Tongue (tissue), 3 donors: ENCODE data around the gene CNTD1. TPM values are rescaled to one million over a fixed set of nuclear protein-coding genes. Genes with fewer than 3 reads are reported as not detected.
"Not testable (repeated sequence)": the region's sequence is repeated elsewhere in the genome, so short reads cannot be mapped to it uniquely, and the experiment has no call there.

Experiments used
- DNase-seq: peaks from one replicate; pipeline ENCODE4 v3.0.0-alpha.2; 2015
- small RNA-seq: library from RNA; depleted of rRNA; stranded (forward); fragments of <200 nt; gene quantifications from one replicate; pipeline ENCODE3, GENCODE V24; 2014; ENCODE audit warnings: low replicate concordance
- total RNA-seq: library from RNA; depleted of rRNA; stranded (reverse); fragments of >200 nt; gene quantifications from one replicate; pipeline ENCODE4 v1.2.3, GENCODE V29; 2014

Gene CNTD1
- total RNA-seq, 1 donor from 2014 or later = not detected

- no peak for DNase-seq
These were observed 48.1 kb downstream of the CNTD1 start for GRCh38 chr17:42846594-42847280.

- no peak for DNase-seq
These were observed 49.4 kb downstream of the CNTD1 start for GRCh38 chr17:42848093-42848492.

GRCh38 chr17:42849031-42849430 lies 50.4 kb downstream of the CNTD1 start:
- DNase-seq = no peak

GRCh38 chr17:42849451-42850181 lies 51.0 kb downstream of the CNTD1 start:
- no peak for DNase-seq

- DNase-seq = no peak
These were observed 52.3 kb downstream of the CNTD1 start, which contains the start of gene AOC3 for GRCh38 chr17:42850954-42851353. TSS of gene AOC3 (plus strand) at chr17:42851199. CDS start at chr17:42851344, 145 bp downstream.

- not testable (repeated sequence) for DNase-seq
These were observed 52.9 kb downstream of the CNTD1 start for GRCh38 chr17:42851371-42852240.

GRCh38 chr17:42852351-42852750 lies 53.7 kb downstream of the CNTD1 start:
- no peak for DNase-seq

GRCh38 chr17:42853004-42853403 lies 54.3 kb downstream of the CNTD1 start:
- no peak for DNase-seq

- no peak for DNase-seq
These were observed 54.9 kb downstream of the CNTD1 start for GRCh38 chr17:42853597-42853967.

- no peak for DNase-seq
These were observed 55.5 kb downstream of the CNTD1 start for GRCh38 chr17:42853968-42854790.

GRCh38 chr17:42855048-42855596 lies 56.5 kb downstream of the CNTD1 start:
- DNase-seq = no peak

GRCh38 chr17:42856093-42856492 lies 57.4 kb downstream of the CNTD1 start:
- DNase-seq = not testable (repeated sequence)

- not testable (repeated sequence) for DNase-seq
These were observed 57.9 kb downstream of the CNTD1 start for GRCh38 chr17:42856516-42856915.

GRCh38 chr17:42857389-42857788 lies 58.7 kb downstream of the CNTD1 start:
- no peak for DNase-seq

Small RNAs within 50 kb of the gene (small RNA-seq; reads per million reads assigned to genes)
- gene HMGN2P15 (not detected), gene MIR6781 (not detected)

Other genes with a start within 250 kb of the CNTD1 start
- 0.21 TPM for gene HSD17B1, start 245.9 kb upstream of the CNTD1 start, total RNA-seq
- 20.4 TPM for gene COASY, start 236.7 kb upstream of the CNTD1 start, total RNA-seq
- gene MLX, start 231.8 kb upstream of the CNTD1 start, total RNA-seq = 30.2 TPM
- gene PSMC3IP, start 221.1 kb upstream of the CNTD1 start, total RNA-seq = 3.0 TPM
- gene RETREG3, start 189.5 kb upstream of the CNTD1 start, total RNA-seq = 52.6 TPM
- gene TUBG1, start 189.2 kb upstream of the CNTD1 start, total RNA-seq = 21.1 TPM
- gene TUBG2, start 139.6 kb upstream of the CNTD1 start, total RNA-seq = 6.2 TPM
- gene PLEKHH3, start 121.9 kb upstream of the CNTD1 start, total RNA-seq = 38.9 TPM
- gene CCR10, start 117.0 kb upstream of the CNTD1 start, total RNA-seq = 1.5 TPM
- gene CNTNAP1, start 116.3 kb upstream of the CNTD1 start, total RNA-seq = 14.7 TPM
- gene EZH1, start 53.8 kb upstream of the CNTD1 start, total RNA-seq = 35.6 TPM
- gene RAMP2, start 37.6 kb upstream of the CNTD1 start, total RNA-seq = 11.9 TPM
- gene VPS25, start 25.4 kb upstream of the CNTD1 start, total RNA-seq = 40.3 TPM
- not detected for gene WNK4, start 18.3 kb upstream of the CNTD1 start, total RNA-seq
- 50.7 TPM for gene COA3, start 157 bp upstream of the CNTD1 start, total RNA-seq
- 68.7 TPM for gene BECN1, start 25.4 kb downstream of the CNTD1 start, total RNA-seq
- 48.5 TPM for gene PSME3, start 34.5 kb downstream of the CNTD1 start, total RNA-seq
- gene AOC2, start 45.7 kb downstream of the CNTD1 start, total RNA-seq = 1.4 TPM
- gene AOC3, start 52.3 kb downstream of the CNTD1 start, total RNA-seq = 23.0 TPM
- not detected for gene G6PC1, start 101.9 kb downstream of the CNTD1 start, total RNA-seq
- gene AARSD1, start 165.6 kb downstream of the CNTD1 start, total RNA-seq = 16.0 TPM
- 61.5 TPM for gene PTGES3L, start 181.2 kb downstream of the CNTD1 start, total RNA-seq
- 10.7 TPM for gene RUNDC1, start 181.7 kb downstream of the CNTD1 start, total RNA-seq
- 1,583 TPM for gene RPL27, start 199.6 kb downstream of the CNTD1 start, total RNA-seq
- gene IFI35, start 207.9 kb downstream of the CNTD1 start, total RNA-seq = 6.7 TPM
- 66.7 TPM for gene VAT1, start 223.5 kb downstream of the CNTD1 start, total RNA-seq
- gene RND2, start 226.4 kb downstream of the CNTD1 start, total RNA-seq = 0.92 TPM